DND-41 (cell line): ENCODE data around the gene HS3ST3B1.

ENCODE experiments used
- ATAC-seq: fragments of 200-7000 bp; cut with Tn5 transposase; 3 replicates; pipeline ENCODE4 v1.9.1; 2021; ENCODE audit warnings: low read depth; ENCODE audit not compliant: insufficient read depth
- DNase-seq: peaks from one replicate; pipeline ENCODE4 v3.0.0-alpha.2; 2020
- H2AFZ ChIP-seq: 2 replicates; pipeline ENCODE4 v1.6.0; 2012; ENCODE audit warnings: low read depth, low read length
- H3K27ac ChIP-seq: 2 replicates; pipeline ENCODE4 v1.5.1; 2012; ENCODE audit warnings: low read length, inconsistent platforms
- H3K27me3 ChIP-seq: fragments of 200-600 bp; sonication (generic); 2 replicates; pipeline ENCODE4 v1.6.0; 2012; ENCODE audit warnings: low read length, mild to moderate bottlenecking, inconsistent platforms; ENCODE audit not compliant: insufficient read depth, poor library complexity
- H3K36me3 ChIP-seq: 2 replicates; pipeline ENCODE4 v1.5.1; 2012; ENCODE audit warnings: low read length, inconsistent platforms; ENCODE audit not compliant: insufficient read depth
- H3K4me1 ChIP-seq: 2 replicates; pipeline ENCODE4 v1.5.1; 2012; ENCODE audit warnings: mild to moderate bottlenecking, low read length; ENCODE audit not compliant: insufficient read depth
- H3K4me2 ChIP-seq: 2 replicates; pipeline ENCODE4 v1.6.0; 2012; ENCODE audit warnings: mild to moderate bottlenecking, moderate library complexity, low read length, inconsistent platforms; ENCODE audit not compliant: insufficient read depth
- H3K4me3 ChIP-seq, 2 experiments: fragments of 200-600 bp in 1 of 2; shearing (Covaris generic) in 1 of 2; 2 replicates each; pipeline ENCODE4 v1.5.1; 2012 to 2016; ENCODE audit warnings: inconsistent platforms in 2 of 2, low read length in 2 of 2, mild to moderate bottlenecking in 2 of 2, low read depth in 1 of 2, moderate library complexity in 1 of 2
- H3K79me2 ChIP-seq: 2 replicates; pipeline ENCODE4 v1.6.0; 2012; ENCODE audit warnings: low read length, inconsistent platforms; ENCODE audit not compliant: insufficient read depth
- H3K9ac ChIP-seq: 2 replicates; pipeline ENCODE4 v1.6.0; 2012; ENCODE audit warnings: low read depth, mild to moderate bottlenecking, inconsistent platforms, low read length, moderate library complexity
- H3K9me3 ChIP-seq: 2 replicates; pipeline ENCODE4 v1.5.1; 2012; ENCODE audit warnings: low read length, moderate library complexity, mild to moderate bottlenecking, inconsistent platforms; ENCODE audit not compliant: insufficient read depth, severe bottlenecking
- H4K20me1 ChIP-seq: 2 replicates; pipeline ENCODE4 v1.6.0; 2012; ENCODE audit warnings: low read length; ENCODE audit not compliant: insufficient read depth
- CTCF ChIP-seq: IDR thresholded peaks from 2 replicates; pipeline ENCODE4 v1.5.1; 2012; ENCODE audit warnings: borderline replicate concordance, low read length, moderate library complexity, mild to moderate bottlenecking; ENCODE audit not compliant: poor library complexity, severe bottlenecking; ENCODE audit errors: extremely low read depth
- EZH2 ChIP-seq: IDR thresholded peaks from 3 replicates; pipeline ENCODE4 v1.6.1; 2012; ENCODE audit warnings: borderline replicate concordance, low read depth, mild to moderate bottlenecking, moderate library complexity, low read length, inconsistent platforms; ENCODE audit not compliant: severe bottlenecking

The HS3ST3B1 gene

GRCh38 chr17:14381606-14382005 lies 80.7 kb downstream of the HS3ST3B1 start:
- Histone ChIP-seq H3K4me3 (no peak overlapping the region), H3K9ac (no peak overlapping the region), H3K4me1 (no peaks in the 10 kb centered on the region), H3K36me3 (no peaks in the 10 kb centered on the region), H3K4me2 (no peak overlapping the region), H3K79me2 (no peaks in the 10 kb centered on the region), H3K27ac (no peak overlapping the region), H3K9me3 (peaks cover 2% of the 10 kb centered on the region), H2AFZ (no peak overlapping the region), H4K20me1 (no peaks in the 10 kb centered on the region), H3K27me3 (no peaks in the 10 kb centered on the region)
- DNase-seq, result no peak
- TF ChIP-seq CTCF (no peak), EZH2 (no peak)
- ATAC-seq, result no peak

- H3K9me3 ChIP-seq, result peaks cover 7% of the 10 kb centered on the region
- no peak overlapping the region for H3K27ac ChIP-seq
- no peaks in the 10 kb centered on the region for H3K27me3 ChIP-seq
- H3K9ac ChIP-seq, result no peak overlapping the region
- ATAC-seq, result no peak
- H4K20me1 ChIP-seq, result no peaks in the 10 kb centered on the region
- no peak overlapping the region for H3K4me3 ChIP-seq
- TF ChIP-seq CTCF, result no peak
- no peak for TF ChIP-seq EZH2
- H3K36me3 ChIP-seq, result no peaks in the 10 kb centered on the region
- H3K79me2 ChIP-seq, result no peaks in the 10 kb centered on the region
- H3K4me2 ChIP-seq, result no peak overlapping the region
- H3K4me1 ChIP-seq, result no peaks in the 10 kb centered on the region
- H2AFZ ChIP-seq, result no peak overlapping the region
- DNase-seq, result no peak
Observed at GRCh38 chr17:14387036-14387435, 86.2 kb downstream of the HS3ST3B1 start.

GRCh38 chr17:14389681-14390080 lies 88.8 kb downstream of the HS3ST3B1 start:
- Histone ChIP-seq H4K20me1 (no peaks in the 10 kb centered on the region), H3K4me2 (no peak overlapping the region), H3K9ac (no peak overlapping the region), H3K27me3 (no peaks in the 10 kb centered on the region), H3K4me3 (no peak overlapping the region), H3K4me1 (no peaks in the 10 kb centered on the region), H3K79me2 (no peaks in the 10 kb centered on the region), H2AFZ (no peak overlapping the region), H3K27ac (no peak overlapping the region), H3K36me3 (no peaks in the 10 kb centered on the region), H3K9me3 (peaks cover 6% of the 10 kb centered on the region)
- DNase-seq (no peak), ATAC-seq (no peak)
- TF ChIP-seq CTCF (no peak), EZH2 (no peak)

- ATAC-seq (no peak), DNase-seq (no peak)
- H4K20me1 ChIP-seq, result no peaks in the 10 kb centered on the region
- no peak overlapping the region for H3K4me2 ChIP-seq
- H3K79me2 ChIP-seq, result no peaks in the 10 kb centered on the region
- H3K9me3 ChIP-seq, result peaks cover 6% of the 10 kb centered on the region
- no peaks in the 10 kb centered on the region for H3K27me3 ChIP-seq
- no peak overlapping the region for H3K27ac ChIP-seq
- no peaks in the 10 kb centered on the region for H3K4me1 ChIP-seq
- H2AFZ ChIP-seq, result no peak overlapping the region
- H3K36me3 ChIP-seq, result no peaks in the 10 kb centered on the region
- no peak for TF ChIP-seq EZH2
- no peak for TF ChIP-seq CTCF
- H3K4me3 ChIP-seq, result no peak overlapping the region
- H3K9ac ChIP-seq, result no peak overlapping the region
Observed at GRCh38 chr17:14393723-14394122, 92.8 kb downstream of the HS3ST3B1 start.
